Retina (tissue), 1 donor: ENCODE measurements around the gene ZBTB5.
"Not testable (repeated sequence)": the region's sequence is repeated elsewhere in the genome, so short reads cannot be mapped to it uniquely, and the experiment has no call there.

Experiments used
- DNase-seq: peaks from one replicate; pipeline ENCODE4 v3.0.0-alpha.2; 2016

ZBTB5 gene

DNA sequence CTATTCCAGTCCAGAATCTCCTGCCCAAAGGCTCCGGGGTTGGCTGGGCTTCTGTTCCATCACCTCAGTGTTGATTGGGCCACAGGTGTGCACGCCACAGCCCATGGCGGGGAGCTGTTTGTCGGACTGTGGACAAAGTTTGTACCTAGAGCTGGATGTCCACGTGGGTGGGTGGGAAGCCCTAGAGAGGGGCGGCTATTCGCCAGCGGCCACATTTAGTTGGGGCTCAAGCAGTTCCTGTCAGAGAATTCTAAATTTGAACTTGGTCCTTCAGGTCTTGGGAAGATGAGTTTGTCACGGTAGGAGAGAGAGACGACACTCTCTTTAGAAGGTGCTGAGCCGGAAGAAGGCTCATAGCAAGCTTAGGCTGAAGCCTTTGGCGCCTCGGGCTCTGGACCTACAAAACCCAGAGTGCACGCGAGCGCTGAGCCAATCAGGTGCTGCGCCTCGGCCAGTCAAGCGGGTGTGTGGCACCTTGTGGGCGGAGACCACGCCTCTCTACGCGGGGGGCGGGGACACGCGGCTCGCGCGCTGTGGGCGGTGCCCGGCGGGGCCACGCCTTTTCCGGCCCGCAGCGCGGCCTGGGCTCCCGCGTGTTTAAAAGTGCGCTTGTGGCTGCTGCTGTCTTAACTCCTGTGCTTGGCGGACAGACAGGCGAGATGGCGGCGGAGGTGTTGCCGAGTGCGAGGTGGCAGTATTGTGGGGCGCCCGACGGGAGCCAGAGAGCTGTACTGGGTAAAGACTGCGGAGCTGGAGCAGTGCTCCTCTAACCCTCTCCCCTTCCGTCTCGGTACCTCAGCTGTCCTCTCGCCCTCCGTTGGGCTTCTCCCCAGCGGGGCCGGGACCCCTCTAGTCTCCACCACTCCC, 20.4 kb upstream of the ZBTB5 start, which contains the start of gene POLR1E:
Gene POLR1E, plus strand, starts transcription at position 560 of the 867 bp plus-strand sequence. Its CDS starts 100 bp downstream, at position 660.
- peak; percentile 94 for DNase-seq

DNA sequence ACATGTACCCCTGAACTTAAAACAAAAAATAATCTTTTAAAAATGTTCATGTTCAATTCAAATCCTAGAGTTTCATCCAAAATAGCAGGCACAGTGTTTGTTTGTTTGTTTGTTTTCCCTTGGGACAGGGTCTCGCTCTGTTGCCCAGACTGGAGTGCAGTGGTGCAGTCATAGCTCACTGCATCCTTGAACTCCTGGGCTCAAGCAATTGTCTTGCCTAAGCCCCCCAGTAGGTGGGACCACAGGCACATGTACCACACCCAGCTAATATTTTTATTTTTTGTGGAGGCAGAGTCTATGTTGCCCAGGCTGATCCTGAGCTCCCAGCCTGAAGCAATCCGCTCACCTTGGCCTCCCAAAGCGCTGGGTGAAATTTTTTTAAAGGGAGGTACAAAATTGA, 15.5 kb upstream of the ZBTB5 start:
- DNase-seq, result no peak

DNA sequence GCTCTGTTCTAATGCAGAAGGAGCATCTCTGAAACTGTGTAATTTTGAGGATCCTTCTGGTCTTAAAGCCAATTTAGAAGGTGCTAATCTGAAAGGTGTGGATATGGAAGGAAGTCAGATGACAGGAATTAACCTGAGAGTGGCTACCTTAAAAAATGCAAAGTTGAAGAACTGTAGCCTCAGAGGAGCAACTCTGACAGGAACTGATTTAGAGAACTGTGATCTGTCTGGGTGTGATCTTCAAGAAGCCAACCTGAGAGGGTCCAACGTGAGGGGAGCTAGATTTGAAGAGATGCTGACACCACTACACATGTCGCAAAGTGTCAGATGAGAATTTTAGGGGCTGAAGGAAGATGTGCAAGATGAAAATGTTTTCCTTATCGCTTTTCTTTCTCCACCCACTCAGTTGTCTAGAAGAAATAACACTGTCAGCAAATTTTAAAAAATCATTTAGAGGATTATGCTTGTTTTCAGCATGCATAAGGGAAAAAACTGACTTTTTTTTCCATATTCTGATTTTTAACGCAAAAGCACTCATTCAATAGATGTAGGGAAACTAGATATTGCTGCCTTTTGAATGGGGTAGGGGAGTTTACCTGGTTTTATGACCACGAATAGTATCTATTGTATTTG, 12.9 kb upstream of the ZBTB5 start:
- DNase-seq, result not testable (repeated sequence)

GRCh38 chr9:37477443-37477842, 12.2 kb upstream of the ZBTB5 start:
- DNase-seq, result not testable (repeated sequence)

DNA sequence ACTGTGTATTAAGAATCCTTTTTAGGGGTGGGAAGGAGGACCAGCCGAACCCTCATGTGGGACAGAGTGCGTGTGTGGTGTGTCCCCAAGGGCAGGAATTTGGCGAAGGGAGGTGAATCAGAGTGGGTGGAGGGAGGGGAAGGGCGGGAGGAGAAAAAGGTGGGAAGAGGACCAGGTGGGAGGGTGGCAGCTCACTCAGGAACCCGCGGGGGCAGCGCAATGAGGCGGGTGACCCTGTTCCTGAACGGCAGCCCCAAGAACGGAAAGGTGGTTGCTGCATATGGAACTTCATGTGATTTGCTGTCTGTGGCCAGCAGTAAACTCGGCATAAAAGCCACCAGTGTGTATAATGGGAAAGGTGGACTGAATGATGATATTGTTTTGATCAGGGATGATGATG, 11.7 kb upstream of the ZBTB5 start:
- DNase-seq, result no peak

DNA sequence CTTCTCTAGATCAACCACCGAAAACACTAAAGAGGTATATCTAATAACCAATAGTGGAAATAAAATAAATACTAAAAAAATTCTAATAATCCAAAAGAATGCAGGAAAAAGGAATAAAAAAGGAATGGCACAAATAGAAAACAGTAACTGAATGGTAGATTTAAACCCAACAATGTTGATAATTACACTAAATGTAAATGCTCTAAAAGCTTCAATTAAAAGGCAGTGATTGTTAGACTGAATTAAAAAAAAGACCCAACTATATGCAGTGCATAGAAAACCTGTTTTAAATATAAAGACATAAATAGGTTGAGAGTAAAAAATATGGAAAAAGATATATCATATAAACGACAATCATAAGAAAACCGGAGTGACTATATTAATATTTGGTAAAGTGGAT, 9.2 kb upstream of the ZBTB5 start:
- no peak for DNase-seq

GRCh38 chr9:37473982-37474381, 8.7 kb upstream of the ZBTB5 start:
- not testable (repeated sequence) for DNase-seq

GRCh38 chr9:37471942-37472684, 6.9 kb upstream of the ZBTB5 start:
- peak; percentile 16 for DNase-seq

DNA sequence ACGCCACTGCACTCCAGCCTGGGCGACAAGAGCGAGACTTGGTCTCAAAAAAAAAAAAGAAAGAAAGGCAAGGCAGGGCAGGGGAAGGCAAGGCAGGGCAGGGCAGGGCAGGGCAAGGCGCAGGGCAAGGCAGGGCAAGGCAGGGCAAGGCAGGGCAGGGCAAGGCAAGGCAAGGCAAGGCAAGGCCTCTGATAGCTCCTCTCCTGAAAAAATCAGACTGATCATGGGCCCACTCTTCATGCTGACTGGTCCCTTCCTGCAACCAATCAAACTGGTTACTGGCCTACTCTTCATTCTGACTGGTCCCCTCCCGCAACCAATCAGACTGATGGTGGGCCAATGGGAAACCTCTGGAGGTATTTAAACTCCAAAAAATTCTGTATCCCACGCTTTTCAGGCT, 3.4 kb upstream of the ZBTB5 start:
- DNase-seq, result no peak

- not testable (repeated sequence) for DNase-seq
These were observed 2.3 kb upstream of the ZBTB5 start for GRCh38 chr9:37467530-37467929.

- DNase-seq, result peak; percentile 95
These were observed 923 bp upstream of the ZBTB5 start for GRCh38 chr9:37466037-37466709.

DNA sequence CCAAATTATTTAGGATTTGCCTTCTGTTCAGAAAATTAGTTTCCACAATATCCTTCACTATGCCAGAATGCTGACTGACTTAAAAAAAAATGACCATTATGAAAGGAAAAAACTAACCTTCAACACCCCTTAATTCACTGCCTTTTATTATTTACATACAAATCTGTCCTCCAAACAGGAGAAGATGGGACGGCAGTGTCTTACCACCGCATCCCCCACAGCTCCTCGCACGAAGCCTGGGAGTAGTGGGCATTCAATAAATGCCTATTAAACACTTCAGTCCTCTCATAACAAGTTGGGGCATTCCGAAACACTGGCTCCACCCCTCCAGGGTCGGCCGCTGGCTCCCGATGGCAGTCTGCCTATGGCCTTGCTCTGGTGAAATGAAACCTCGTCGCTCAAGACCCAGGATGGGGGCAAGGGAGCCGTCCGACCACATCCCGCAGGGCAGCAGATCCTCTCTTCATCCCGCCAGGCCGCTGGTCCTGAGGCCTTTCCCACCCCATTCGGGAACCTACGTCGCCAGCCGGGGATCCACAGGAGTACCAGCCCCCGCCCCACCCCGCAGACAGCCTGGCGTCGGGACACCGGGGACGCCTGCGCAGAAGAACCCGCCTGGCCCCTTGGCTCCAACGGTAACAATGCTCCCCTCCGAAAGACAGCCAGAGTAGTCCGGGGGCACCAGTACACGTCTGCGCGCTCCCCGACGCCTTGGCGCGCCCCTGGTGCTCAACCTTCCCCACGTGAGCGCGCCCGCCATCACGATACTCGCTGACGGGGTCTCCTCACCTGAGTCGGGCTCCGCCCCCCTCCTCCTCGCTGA, 613 bp downstream of the ZBTB5 start:
- DNase-seq, result peak; percentile 92

DNA sequence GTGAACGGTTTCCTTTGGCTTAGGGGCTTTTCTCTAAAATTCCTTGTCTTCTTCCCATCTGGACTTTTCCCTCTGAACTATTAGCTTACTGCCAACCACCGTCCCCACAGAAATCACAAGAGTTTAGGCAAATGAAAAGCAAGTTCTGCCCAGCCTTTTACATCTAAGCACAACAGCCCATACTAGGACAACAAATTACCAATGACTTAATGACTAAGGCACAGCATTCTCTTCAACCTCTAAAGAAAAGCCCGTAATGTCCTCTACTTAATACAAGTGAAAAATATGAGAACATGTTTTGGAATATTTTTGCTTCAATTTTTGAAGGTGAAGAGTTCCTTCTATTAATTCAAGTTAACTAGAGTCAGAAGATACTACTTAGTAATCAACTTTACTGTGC, 1.2 kb downstream of the ZBTB5 start:
- DNase-seq, result no peak

- no peak for DNase-seq
These were observed 8.4 kb downstream of the ZBTB5 start for GRCh38 chr9:37456817-37457216.

DNA sequence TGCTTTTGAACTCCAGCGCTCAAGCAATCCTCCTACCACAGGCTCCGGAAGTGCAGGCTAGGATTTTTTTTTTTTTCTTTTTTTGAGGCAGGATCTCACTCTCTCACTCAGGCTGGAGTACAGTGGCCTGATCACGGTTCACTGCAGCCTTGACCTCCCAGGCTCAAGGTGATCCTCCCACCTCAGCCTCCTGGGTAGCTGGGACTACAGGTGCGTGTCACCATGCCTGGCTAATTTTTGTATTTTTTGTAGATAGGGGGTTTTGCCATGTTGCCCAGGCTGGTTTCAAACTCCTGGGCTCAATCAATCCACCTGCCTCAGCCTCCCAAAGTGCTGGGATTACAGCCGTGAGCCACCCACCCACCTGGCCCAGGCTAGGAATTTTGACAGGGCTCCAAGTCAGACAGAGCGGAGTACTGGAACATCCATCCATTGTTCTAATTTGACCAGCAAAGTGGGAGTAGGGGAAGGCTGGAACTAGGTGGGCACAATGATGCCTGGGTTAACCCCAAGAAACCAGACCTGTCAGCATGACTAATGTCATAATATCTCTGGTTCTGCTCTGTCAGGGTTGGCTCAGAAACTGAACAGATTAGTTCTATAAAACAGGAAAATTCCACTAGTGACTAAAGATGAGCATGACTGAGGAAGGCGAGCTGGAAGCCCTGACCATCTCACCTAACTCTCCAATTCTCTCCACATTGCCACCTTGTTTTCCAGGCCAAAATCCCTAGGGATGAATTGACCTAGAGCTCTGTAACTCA, 9.2 kb downstream of the ZBTB5 start:
- DNase-seq, result no peak

DNA sequence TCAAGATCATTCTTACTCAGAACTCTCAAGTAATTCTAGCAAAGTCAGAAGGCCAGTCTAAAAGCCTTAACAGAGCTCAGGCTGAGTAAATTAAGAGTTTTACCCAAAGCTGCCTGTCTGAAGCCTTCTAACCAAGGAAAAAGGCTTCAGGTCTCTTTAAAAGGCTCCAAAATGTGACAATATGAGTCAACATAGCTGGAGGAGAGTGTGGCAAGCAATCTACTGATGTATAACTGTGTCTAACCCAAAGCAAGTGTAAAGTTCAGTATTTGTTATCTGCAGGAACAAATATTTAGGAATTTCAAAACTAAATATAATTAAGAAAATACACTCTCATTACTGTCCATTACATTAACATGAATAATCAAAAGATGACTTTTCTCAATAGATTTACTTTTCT, 11.0 kb downstream of the ZBTB5 start:
- DNase-seq, result no peak

- DNase-seq, result no peak
These were observed 11.4 kb downstream of the ZBTB5 start for GRCh38 chr9:37453827-37454226.

DNA sequence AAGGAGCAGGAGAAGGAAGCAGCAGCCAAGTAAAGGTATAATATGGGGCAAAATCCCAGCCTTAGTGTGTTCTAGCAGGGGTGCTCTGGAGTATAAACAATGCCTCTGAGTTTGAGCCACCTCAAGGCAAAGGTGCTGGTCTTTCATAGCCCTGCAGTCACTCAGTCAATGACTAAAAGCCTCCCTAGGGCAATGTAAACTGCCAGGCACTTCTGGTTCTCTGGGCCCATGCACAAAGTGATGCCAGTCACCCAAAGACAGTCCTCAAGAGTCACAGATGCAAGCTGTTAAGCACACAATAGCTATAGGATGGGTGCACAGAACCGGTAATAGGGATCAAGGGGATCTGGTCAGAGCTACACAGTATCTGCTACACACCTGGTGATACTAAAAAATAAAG, 12.6 kb downstream of the ZBTB5 start:
- no peak for DNase-seq

DNA sequence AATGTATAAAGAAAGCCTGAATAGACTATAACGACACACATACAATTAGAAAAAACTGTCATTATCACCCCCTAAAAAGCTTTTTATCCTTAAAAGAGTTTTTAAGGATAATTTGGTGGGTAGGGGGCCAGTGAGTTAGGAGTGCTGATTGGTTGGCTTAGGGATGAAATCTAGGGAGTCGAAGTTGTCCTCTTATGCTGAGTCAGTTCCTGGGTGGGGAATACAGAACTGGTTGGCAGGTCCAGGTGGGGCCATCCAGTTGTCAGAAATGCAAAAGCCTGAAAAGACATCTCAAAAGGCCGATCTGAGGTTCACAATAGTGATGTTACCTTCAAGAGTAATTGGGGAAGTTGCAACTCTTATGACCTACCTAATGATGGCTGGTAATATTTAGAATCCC, 13.6 kb downstream of the ZBTB5 start:
- no peak for DNase-seq

GRCh38 chr9:37449862-37450632, 15.2 kb downstream of the ZBTB5 start:
- peak; percentile 45 for DNase-seq
